Hematopoietic multipotent progenitor cell treated with erythropoietin and hydrocortisone succinate and interleukin-3 and kit ligand, for 17 days (in vitro differentiated cells): ENCODE data around the gene EFNA1.

Experiments used
- DNase-seq: peaks from one replicate; pipeline ENCODE4 v3.0.0-alpha.2; 2015; ENCODE audit warnings: low spot score

EFNA1 gene

DNA sequence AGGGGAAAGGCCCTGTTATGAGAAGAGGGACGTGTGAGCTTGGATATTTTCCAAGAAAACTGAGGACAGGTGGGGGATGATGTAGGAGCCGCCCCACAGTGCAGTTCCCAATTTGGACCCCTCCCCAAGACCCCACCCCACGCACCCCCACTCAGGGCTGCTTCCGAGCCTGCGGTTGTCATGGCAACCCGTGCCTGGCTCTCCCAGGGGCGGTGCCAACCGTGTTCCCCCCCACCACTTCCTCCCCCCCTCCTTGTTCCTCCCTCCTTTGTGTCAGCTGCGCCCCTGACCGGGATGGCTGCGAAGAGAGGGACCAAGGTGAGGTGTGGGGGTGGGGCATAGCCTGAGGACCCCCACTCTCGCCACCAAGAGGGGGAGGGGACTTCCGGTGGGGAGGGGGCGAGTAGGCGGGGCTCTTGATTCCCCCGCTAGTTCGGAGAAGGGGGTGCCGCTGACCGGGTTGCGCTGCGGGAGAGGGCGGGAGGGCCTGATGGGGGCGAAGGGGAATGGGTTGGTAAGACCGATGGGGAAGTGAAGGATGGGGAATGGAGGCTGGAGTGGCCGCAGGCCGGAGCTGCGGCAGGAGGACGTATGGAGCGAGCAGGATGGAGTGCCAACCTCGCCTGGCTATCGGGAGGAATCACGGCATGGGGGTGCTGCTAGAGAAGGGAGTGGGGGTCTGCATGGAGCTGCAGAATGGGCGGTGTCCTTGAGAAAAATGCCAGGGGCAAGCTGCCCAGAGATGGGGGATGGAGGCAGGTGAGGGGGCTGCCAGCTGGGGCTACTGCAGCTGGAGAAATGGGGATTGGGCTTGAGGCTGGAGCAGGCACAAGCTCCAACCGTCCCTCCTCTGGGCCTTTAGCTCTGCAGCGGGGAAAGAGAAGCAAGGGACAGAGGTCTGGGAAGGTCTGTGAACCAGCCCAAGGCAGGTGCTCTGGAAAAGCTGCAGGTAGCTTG is 46.9 kb downstream of the EFNA1 start:
- DNase-seq = no peak

DNA sequence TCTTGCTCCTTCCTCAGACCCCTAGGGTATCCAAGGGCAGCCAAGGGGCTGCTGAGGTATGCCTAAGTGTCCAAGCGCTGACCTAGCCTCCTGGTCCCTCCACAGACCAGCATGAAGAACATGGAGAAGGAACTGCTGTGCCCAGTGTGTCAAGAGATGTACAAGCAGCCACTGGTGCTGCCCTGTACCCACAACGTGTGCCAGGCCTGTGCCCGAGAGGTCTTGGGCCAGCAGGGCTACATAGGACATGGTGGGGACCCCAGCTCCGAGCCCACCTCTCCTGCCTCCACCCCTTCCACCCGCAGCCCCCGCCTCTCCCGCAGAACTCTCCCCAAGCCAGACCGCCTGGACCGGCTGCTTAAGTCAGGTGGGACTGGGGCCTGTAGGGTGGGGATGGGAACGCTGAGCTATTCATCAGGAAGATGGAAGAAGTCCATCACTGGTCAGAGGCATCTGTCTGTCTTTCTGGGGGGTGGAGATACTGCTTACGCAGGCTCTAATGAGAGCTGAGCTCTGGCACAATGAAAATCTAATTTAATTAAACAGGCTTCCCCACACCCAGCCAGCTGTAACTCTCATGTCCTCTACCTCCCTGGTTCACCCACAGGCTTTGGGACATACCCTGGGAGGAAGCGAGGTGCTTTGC is 47.7 kb downstream of the EFNA1 start:
- no peak for DNase-seq

DNA sequence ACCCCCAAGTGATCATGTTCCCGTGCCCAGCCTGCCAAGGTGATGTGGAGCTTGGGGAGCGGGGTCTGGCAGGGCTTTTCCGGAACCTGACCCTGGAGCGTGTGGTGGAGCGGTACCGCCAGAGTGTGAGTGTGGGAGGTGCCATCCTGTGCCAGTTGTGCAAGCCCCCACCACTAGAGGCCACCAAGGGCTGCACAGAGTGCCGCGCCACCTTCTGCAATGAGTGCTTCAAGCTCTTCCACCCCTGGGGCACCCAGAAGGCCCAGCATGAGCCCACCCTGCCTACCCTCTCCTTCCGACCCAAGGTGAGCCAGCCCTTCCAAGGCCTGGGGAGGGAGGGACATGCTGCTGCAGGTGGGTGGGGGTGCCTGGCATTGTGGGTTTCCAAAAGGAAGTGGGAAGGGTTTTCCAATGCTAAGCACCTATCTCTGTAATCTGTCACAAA is 48.3 kb downstream of the EFNA1 start:
- DNase-seq = no peak

DNA sequence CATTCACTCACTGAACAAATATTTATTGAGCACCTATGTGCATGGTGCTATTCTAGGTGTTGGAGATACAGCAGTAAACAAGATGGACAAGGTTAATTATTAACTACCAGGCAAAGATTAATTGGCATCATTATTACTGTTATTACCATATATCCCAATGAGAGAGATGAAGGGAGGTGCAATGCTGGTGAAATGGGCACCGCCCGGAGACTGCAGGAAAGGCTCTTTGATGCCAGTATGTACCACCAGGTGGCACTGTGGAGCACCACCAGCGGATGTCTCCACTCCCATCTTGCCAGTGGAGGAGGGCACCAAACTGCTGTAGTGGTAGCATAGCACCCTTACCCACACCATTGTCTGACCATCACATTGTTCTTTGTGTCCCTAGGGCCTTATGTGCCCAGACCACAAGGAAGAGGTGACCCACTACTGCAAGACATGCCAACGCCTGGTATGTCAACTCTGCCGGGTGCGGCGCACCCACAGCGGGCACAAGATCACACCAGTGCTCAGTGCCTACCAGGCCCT is 48.9 kb downstream of the EFNA1 start:
- peak; percentile 89 for DNase-seq

DNA sequence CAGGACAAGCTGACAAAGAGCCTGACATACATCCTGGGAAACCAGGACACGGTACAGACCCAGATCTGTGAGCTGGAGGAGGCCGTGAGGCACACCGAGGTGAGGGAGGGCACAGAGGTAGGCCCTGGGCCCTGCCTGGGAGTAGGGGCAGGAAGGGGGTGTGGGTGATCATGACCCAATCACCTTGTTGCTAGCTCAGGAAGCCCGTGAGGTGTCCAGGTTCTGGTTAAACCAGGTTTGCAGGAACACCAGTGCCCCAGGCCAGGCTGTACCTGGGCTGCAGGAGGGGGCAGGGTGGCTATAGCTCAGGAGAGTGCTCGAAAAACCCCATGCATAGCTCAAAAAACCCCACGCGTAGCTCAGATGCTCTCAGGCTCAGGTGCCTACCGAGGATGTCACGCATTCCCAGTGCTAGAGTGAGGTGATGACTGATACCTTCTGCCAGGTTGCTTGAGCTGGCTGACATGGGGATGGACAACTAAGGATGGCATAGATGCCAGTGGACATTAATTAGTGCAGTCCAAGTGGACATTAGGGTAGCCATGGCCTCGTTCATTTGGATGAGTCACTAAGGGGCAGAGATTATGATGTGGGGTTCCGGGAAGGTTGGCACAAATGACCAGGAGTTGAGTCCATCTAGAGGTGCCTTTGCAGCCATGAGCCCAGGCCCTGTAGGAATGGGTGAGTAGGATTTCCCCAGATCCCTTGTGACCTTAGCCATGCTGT is 49.7 kb downstream of the EFNA1 start:
- DNase-seq = no peak

DNA sequence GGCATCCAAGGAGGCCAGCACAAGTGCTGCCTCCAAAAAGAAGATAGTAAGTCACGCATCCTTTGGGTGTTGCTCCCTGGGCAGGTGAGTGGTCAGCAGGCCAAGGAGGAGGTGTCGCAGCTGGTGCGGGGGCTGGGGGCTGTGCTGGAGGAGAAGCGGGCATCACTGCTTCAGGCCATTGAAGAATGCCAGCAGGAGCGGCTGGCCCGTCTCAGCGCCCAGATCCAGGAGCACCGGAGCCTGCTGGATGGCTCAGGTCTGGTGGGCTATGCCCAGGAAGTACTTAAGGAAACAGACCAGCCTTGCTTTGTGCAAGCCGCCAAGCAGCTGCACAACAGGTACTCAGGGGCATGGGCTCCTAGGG is 50.2 kb downstream of the EFNA1 start:
- DNase-seq = no peak

DNA sequence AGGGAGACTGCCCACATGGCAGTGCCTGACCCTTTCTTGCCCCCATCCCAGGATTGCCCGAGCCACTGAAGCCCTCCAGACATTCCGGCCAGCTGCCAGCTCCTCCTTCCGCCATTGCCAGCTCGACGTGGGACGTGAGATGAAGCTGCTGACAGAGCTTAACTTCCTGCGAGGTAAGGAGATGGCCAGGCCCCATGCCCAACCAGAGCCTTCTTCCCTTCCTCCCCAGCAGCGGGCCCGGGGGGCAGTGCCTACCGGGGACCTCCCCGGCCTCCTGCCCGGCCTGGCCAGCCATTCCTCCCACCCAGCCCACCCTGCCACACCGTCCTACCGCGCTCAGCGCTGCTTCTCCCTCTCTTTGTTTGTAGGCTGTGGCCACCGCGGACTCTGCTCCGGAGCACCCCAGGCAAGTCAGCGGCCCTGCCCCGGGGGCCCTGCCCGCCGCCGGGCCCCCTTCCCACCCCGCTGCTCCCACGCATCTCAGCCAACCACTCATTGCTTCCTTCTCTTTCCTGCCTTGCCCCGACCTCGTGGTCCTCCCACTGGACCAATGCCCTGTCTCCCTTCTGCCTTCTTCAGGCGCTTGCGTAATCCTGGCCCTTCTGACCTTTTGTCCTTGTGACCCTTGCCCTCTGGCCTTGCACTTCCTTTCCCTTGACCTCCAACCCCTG is 50.9 kb downstream of the EFNA1 start:
- no peak for DNase-seq

DNA sequence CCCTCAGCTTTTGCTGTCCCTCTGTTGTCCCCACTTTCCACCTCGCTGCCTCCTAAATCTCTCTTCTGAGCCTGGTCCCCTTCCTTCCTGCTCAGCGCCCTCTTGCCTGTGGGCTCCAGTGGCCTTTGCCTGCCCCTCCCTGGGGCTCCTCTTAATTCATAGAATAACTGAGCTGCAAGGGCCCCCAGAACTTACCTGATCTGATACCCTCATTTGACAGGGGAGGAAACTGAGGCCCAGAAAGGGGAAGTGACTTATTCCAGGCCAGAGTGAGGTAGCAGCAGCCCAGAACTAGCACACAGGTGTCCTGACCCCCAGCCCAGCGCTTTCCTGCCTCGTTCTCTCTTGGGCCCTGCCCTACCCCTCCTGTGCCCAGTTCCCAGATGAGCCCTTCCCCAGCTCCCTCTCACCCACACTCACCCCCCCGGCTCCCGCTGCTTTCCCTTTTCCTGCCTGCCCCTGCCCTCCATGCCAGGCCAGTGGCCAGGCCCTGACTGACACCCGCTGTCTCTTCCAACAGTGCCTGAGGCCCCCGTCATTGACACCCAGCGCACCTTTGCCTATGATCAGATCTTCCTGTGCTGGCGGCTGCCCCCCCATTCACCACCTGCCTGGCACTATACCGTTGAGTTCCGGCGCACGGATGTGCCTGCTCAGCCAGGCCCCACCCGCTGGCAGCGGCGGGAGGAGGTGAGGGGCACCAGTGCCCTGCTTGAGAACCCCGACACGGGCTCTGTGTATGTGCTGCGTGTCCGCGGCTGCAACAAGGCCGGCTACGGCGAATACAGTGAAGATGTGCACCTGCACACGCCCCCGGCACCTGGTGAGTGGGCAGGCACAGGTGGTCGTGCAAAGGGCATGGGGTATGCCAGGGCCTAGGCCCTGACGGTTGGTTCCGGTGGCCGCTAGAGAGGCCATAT is 51.7 kb downstream of the EFNA1 start:
- no peak for DNase-seq

DNA sequence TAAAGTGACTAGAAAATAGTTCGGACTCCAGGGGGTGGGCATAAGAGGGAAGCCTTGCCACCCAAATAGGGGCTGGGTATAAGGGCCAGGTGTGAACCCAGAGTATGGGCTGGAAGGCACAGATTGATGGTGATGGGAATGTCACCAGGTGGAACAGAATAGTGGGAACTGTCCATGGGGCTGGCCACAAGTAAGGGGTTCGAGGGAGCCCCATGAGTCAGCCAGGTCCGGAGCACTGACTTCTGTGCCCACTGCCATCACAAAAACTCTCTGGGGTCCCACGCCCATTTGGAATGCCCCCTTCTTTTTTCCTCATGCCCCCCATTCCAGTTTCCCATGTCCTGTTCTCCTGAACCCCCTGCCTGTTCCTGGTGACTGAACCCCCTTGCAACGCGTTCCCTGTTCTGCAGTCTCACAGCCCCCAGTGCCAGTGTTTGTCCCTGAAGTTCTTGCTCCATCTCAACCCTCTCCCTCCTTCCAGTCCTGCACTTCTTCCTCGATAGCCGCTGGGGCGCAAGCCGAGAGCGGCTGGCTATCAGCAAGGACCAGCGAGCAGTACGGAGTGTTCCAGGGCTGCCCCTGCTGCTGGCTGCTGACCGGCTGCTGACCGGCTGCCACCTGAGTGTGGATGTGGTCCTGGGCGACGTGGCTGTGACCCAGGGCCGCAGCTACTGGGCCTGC is 53.8 kb downstream of the EFNA1 start:
- no peak for DNase-seq

DNA sequence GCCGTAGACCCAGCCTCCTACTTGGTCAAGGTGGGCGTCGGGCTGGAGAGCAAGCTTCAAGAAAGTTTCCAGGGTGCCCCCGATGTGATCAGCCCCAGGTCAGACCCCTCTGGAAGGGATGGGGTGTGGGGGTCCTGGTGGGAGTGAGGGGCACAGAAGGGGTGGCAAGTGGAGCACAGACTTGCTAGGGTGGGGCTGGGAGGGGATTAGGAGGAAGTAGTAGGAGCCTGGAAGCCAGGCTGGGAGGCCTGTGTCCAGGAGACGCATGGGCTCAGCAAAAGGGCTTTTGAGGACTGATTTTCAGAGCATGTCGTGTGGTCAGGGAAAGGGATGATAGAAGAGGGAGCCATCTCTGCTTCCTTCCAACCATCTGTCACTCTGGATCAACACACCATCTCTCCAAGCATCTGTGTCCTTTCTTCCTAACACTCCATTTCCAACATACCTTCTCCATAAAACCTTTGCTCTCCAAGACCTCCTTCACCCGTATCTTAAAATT is 54.4 kb downstream of the EFNA1 start:
- no peak for DNase-seq

DNA sequence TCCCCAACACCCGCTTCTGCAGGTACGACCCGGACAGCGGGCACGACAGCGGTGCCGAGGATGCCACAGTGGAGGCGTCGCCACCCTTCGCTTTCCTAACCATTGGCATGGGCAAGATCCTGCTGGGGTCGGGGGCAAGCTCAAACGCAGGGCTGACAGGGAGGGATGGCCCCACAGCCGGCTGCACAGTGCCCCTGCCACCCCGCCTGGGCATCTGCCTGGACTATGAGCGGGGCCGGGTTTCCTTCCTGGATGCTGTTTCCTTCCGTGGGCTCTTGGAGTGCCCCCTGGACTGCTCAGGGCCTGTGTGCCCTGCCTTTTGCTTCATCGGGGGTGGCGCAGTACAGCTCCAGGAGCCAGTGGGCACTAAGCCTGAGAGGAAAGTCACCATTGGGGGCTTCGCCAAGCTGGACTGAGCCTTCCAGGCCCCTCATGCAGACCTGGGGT is 56.1 kb downstream of the EFNA1 start:
- no peak for DNase-seq

DNA sequence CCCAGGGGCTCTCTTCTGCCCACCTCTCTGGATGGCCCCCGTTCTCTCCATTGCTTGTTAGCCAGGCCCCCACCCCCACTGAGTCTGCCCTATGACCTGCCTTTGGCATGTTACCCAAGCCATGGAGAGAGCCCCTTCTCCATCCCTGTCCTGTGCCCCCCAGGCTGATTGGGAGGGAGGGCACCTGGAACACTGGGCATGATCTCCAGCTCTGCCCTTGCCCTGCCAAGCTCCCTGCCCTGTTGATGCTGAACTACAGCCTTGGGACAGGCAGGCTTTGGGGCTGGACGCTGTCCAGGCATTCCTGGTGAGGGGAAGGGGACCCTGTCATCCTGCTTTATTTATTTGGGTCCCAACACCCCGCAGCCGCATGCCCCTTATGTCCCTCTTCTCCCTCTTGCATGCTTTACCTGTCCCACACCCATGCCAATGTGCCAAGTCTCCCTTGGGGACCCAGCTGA is 56.7 kb downstream of the EFNA1 start:
- DNase-seq = no peak
